Stimulated activated CD8-positive, alpha-beta memory T cell treated with anti-CD3 and anti-CD28 coated beads, Interleukin-12 subunit alpha, Interleukin-12 subunit beta, amount 100 ng/mL, for 24 hours (primary cell): ENCODE data around the gene GLIPR1L2.
"Not testable (repeated sequence)": the region's sequence is repeated elsewhere in the genome, so short reads cannot be mapped to it uniquely, and the experiment has no call there.

ENCODE experiments used
- DNase-seq: peaks from one replicate; pipeline ENCODE4 v3.0.0-alpha.2; 2020; ENCODE audit errors: extremely low read depth

GLIPR1L2 gene

DNA sequence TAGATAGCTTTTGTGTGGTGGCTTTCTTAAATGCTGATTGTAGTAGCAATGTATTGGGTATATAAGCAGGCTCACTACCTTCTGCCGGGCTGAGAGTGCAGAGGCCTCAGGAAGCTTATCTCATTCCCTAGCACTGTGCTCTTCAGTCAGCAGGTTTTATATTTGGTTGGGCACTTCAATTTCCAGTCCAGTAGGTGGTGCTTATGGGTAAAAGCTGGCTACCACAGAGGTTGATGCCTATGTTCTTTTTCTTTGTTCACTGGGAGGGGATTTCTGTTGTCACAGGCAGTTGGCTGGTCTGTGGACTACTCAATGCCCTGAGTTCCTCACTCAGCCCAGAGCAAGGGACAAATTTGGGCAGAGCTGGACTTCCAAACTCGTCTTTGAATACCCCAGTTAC, 46.7 kb downstream of the GLIPR1L2 start:
- no peak for DNase-seq

DNA sequence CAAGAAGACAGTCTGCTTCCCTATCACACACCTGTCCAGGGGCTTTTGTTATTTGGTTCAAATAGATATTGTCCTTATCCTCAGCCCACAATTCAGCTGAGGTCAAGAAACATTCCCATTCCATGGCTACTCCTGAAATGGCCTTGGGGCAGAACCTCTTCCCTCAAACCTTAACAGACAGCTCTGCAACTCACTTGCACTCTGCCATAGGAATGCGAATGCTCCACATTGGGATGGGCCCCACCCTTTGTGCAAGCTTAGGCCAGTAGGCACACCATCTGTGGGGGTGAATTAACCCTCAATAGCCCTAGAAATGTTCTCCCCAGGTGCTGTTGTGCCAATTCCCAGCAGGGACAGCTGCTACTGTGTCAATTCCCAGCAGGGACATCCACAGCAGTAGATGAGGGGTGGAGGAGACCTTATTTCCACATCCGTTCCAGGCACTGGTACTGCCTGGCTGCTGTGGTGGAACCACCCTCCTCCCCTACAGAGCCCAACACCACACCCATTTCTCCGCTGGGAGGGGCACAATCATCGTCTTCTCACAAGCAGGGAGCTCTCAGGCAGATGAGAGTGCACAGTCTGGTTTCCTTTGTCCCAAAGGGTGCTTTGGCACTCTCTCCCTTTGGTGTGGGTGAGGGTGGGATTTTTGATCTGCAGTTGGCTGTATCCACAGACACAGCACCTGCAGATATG, 47.3 kb downstream of the GLIPR1L2 start:
- DNase-seq = no peak

GRCh38 chr12:75439048-75439447, 48.2 kb downstream of the GLIPR1L2 start:
- DNase-seq = no peak

DNA sequence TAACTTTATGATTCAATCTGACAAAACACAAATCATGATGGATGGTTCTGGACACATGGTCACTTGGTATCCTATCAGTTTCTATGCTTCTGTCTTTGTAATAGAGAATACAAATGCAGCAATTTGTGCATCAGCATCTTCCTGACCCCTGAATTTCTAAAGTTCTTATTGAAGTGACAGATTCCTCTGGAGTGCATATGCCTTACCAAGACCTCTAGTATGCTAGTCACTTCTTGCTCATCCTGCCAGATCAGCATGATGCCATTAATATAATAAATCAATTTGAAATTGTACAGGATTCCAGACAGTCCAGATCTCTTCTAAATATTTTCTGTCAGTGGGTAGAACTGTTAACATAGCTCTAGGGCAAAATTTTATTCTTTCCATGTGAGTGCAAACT, 49.0 kb downstream of the GLIPR1L2 start:
- no peak for DNase-seq

DNA sequence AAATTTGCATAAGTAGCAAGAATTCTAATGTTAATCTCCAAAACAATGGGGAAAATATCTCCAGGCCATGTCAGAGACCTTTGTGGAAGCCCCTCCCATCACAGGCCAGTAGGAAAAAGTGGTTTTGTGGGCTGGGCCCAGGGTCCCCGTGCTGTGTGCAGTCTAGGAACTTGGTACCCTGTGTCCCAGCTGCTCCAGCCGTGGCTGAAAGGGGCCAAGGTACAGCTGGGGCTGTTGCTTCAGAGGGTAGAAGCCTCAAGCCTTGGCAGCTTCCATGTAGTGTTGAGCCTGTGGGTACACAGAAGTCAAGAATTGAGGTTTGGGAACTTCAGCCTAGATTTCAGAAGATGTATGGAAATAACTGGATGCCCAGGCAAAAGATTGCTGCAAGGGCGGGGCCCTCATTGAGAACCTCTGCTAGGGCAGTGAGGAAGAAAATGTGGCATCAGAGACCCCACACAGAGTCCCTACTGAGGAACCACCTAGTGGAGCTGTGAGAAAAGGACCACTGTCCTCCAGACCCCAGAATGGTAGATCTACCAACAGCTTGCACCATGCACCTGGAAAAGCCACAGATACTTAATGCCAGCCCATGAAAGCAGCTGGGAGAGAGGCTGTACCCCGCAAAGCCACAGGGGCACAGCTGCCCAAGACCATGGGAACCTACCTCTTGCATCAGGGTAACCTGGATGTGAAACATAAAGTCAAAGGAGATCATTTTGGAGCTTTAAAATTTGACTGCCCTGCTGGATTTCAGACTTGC, 51.0 kb downstream of the GLIPR1L2 start:
- not testable (repeated sequence) for DNase-seq

DNA sequence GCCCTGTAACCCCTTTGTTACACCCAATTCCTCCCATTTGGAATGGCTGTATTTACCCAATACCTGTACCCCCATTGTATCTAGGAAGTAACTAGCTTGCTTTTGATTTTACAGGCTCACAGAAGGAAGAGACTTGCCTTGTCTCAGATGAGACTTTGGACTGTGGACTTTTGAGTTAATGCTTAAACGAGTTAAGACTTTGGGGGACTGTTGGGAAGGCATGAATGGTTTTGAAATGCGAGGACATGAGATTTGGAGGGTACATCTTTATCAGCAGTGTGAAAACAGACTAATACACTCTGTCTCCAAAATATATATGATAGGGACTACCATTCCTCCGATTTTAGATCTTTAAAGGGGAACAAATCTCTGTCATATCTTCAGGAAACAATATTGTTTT, 51.6 kb downstream of the GLIPR1L2 start:
- DNase-seq = not testable (repeated sequence)

- DNase-seq = no peak
Measured at GRCh38 chr12:75443709-75444108, 52.8 kb downstream of the GLIPR1L2 start.

DNA sequence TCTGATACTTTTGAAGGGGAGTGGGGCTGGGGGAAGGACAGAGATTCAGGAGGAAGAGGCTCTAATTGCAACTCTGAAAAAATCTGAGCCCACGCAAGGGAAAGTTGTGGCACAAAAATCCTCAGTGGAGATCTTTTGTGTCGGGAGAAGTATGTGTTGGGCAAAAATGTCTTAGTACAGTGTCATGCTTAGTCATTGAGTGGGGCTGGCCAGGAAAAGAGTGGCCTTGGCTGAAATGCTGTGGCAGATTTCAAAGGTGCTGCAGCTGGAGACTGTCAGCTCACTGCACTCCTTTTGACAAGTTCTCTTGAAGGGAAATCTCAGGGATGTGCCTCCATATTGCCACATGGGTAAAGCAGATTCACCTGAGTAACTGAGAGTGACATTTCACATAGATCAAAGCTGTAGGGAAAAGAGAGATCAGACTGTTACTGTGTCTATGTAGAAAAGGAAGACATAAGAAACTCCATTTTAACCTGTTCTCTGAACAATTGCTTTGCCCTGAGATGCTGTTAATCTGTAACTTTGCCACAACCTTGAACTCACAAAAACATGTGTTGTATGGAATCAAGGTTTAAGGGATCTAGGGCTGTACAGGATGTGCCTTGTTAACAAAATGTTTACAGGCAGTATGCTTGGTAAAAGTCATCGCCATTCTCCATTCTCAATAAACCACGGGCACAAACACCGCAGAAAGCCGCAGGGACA, 53.7 kb downstream of the GLIPR1L2 start:
- DNase-seq = no peak

GRCh38 chr12:75445137-75445507, 54.2 kb downstream of the GLIPR1L2 start:
- not testable (repeated sequence) for DNase-seq

- DNase-seq = no peak
Measured at GRCh38 chr12:75446857-75447256, 56.0 kb downstream of the GLIPR1L2 start.

DNA sequence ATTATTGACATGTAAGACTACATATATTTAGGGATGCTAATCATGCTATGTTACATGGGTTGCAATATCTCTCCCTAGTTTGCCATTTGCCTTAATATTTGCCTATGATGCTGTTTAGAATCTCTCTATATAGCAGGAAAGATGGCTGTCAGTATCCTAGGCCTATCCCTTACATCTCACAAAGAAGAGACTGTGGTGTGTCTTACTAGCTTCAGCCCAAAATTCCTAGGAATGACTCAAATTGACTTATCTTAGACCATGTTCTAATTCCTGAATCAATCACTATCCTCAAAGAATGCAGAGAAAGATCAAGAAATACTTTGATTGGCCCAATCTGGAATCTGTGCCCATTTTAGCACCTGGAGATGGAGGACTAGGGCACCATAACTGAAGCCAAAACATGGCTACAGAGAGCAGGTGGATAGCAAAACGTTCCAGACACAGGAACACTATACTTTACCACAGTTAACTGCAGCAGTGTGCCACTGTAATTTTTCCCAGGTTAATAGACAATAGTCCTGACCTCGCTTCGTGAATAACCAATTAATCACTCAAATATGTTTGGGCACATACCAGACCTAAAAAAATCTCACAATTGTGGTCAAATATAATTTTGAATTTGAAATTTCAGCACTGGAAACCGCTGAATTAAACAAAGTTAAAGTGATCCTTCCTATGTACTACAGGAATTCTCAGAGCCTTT, 57.0 kb downstream of the GLIPR1L2 start:
- DNase-seq = no peak

DNA sequence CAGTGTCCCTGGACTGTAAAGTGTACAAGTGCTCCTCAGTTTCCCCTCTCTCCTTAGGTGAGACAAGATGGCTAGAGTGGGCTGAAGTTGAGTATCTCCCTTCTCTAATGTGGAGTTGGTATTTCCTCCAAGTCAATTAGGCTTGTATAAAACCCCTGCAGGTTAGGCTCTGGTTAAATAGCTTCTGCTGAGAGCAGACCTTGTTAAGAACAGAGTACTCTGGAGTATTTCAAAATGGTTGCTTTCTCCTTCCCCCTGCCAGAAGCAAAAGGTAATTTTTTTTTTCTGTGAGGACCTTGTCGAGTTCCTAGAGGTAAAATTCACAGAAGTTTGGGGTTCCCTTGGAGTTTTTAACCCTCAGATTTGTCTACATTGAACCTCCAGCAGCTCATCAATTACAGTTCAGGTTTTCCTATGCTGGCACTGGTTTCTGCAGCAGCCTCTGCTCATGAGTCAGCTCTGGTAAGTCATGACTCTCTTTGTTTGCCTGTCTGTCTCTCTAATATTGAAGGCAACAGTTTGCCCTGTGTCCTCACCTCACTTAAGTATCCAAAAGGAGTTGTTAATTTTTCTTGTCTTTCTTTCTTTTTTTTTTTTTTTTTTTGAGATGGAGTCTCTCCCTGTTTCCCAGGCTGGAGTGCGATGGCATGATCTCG, 61.9 kb downstream of the GLIPR1L2 start:
- no peak for DNase-seq

GRCh38 chr12:75455839-75456238, 65.0 kb downstream of the GLIPR1L2 start:
- no peak for DNase-seq

DNA sequence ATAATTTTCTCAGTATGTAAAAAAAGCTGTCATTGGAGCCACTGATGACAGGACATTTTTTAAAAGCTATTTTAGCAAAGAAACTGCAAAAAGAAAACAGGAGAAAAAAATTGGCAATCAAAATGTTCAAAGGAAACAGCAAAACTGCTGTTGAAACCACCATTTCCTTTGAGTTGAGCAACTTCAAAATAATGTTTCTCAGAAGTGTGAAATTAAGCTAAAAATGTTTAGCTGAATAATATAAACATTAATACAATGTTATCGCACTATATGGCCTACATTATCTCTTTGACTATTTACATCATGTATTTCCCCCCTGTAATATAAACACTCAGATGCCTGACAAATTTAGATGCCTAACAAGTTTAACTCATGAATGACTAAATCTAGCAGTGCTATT, 66.3 kb downstream of the GLIPR1L2 start:
- DNase-seq = no peak

GRCh38 chr12:75457866-75458265, 67.0 kb downstream of the GLIPR1L2 start:
- DNase-seq = not testable (repeated sequence)

GRCh38 chr12:75459755-75460154, 68.9 kb downstream of the GLIPR1L2 start:
- DNase-seq = no peak

GRCh38 chr12:75460204-75460603, 69.3 kb downstream of the GLIPR1L2 start:
- no peak for DNase-seq

DNA sequence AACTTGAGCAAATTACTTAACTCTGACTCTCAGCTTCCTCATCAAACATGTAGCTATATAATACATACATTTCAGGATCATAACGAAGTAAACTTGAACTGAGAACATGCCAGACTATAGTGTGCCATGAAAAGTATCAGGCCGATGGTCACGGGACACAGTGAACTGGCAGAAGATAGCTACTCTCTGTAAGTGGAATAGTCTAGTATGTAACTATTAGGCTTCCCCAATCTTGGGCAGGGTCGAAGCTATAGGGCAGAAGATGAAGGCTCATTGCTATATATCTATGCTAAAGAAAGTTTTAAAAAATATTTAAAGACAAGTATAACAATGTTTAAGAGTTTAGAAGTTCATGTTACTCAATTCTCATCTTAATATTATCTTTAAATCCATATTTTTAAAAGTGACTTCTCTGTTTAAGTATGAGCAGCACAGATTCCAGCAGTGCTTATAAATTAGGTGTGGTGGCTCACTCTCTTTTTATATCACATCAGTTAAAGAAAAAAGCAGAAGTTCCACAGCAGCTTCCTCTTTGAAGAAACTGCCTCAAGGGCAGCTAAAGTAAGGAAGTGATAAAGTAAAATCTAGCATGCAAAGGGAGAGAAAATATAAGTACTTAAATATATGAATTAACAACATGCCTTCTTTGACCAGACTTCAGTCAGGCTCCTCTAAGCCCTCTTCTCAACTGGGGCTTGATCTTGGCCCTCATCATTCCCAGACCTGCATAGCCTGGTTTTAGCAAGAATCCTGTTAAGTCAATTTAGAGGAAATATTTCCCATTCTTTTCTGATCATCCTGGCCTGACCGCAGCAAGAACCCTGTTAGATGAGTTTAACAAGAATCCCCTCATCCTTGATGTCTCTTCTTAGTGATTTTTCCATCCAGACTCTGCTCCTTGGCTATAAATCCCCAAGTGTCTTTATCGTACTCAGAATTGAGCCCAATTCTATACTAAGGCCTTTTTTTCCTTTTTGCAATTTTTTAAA, 81.3 kb downstream of the GLIPR1L2 start:
- no peak for DNase-seq

GRCh38 chr12:75474116-75474515, 83.2 kb downstream of the GLIPR1L2 start:
- no peak for DNase-seq

- no peak for DNase-seq
Measured at GRCh38 chr12:75476071-75476470, 85.2 kb downstream of the GLIPR1L2 start.
